Endothelial cell (in vitro differentiated cells): ENCODE results near the gene RTBDN. TPM values are rescaled to one million over a fixed set of nuclear protein-coding genes. Genes with fewer than 3 reads are reported as not detected.
"Not testable (repeated sequence)": the region's sequence is repeated elsewhere in the genome, so short reads cannot be mapped to it uniquely, and the experiment has no call there.

ENCODE experiments used
- DNase-seq: peaks from one replicate; pipeline ENCODE4 v3.0.0; 2021; ENCODE audit warnings: low spot score
- H3K27ac Mint-ChIP-seq: one replicate; pipeline ENCODE4 v1.8.0; 2021; ENCODE audit warnings: mixed read lengths, inconsistent platforms; ENCODE audit not compliant: unreplicated experiment
- H3K27me3 Mint-ChIP-seq: one replicate; pipeline ENCODE4 v1.8.0; 2021; ENCODE audit warnings: mild to moderate bottlenecking, moderate library complexity, mixed read lengths, inconsistent platforms; ENCODE audit not compliant: unreplicated experiment
- H3K36me3 Mint-ChIP-seq: one replicate; pipeline ENCODE4 v1.8.0; 2021; ENCODE audit warnings: mild to moderate bottlenecking, low read depth, mixed read lengths, inconsistent platforms; ENCODE audit not compliant: unreplicated experiment
- H3K4me1 Mint-ChIP-seq: one replicate; pipeline ENCODE4 v1.8.0; 2021; ENCODE audit warnings: mild to moderate bottlenecking, mixed read lengths, inconsistent platforms; ENCODE audit not compliant: unreplicated experiment
- H3K4me3 Mint-ChIP-seq: one replicate; pipeline ENCODE4 v1.8.0; 2021; ENCODE audit warnings: mild to moderate bottlenecking, mixed read lengths, inconsistent platforms; ENCODE audit not compliant: unreplicated experiment
- H3K9me3 Mint-ChIP-seq: one replicate; pipeline ENCODE4 v1.8.0; 2021; ENCODE audit warnings: mixed read lengths, inconsistent platforms; ENCODE audit not compliant: unreplicated experiment
- CTCF ChIP-seq: fragments of 200-600 bp; sonication (generic); IDR thresholded peaks from one replicate; pipeline ENCODE4 v1.5.0; 2021; ENCODE audit warnings: antibody characterized with exemption; ENCODE audit not compliant: unreplicated experiment
- total RNA-seq: library from RNA; stranded (reverse); fragmentation: NEBNext Ultra II Directional; extraction: Animal tissue kit (Norgen Biotek cat#: 25700); gene quantifications from one replicate; pipeline ENCODE4 v1.2.1, GENCODE V29; 2021; ENCODE audit not compliant: unreplicated experiment

The RTBDN gene
- total RNA-seq, 1 donor from 2014 or later, result not detected

DNA sequence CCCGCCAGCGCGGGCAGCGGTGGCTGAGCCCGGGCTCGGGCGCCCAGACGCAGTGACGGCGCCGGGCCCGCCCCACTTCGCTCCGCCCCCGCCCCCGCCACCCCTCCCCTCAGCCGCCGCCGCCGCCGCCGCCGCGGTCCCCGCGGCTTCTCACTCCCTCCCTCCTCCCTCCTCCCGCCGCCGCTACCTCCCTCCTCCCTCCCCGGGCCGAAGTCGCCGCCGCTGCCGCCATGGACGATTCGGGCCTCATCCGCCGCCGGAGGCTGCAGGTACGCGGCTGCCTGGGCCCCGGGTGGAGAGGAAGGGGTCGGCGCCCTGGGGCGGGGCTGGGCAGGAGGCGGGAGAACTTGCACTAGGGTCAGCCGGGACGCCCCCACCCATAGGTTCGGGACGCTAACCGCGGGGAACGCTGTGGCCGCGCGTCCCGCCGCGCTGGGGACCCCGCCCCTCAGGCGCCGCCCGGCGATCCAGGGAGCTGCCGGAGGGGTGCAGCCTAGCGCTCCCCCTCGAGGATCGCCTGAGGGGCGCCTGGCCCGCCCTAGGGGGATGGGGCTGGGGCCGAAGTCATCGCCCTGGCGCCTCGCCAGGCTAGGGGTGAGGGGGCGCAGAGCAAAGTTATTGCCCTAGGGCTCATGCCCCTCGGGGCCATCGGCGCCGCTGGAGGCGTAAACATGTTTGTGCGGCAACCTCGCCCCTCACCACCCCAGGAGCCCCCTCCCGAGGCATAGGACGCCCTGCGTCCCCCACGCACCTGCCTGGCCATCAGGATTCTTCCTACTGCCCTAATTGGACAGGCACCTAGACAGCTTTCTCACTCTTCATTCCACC, 427 bp downstream of the RTBDN start:
- H3K4me3 Mint-ChIP-seq, result no peak overlapping the region
- no peaks in the 10 kb centered on the region for H3K9me3 Mint-ChIP-seq
- peaks cover 9% of the 10 kb centered on the region for H3K36me3 Mint-ChIP-seq
- H3K4me1 Mint-ChIP-seq, result peaks cover 9% of the 10 kb centered on the region
- no peak for DNase-seq
- no peak for TF ChIP-seq CTCF
- peaks cover 32% of the 10 kb centered on the region for H3K27me3 Mint-ChIP-seq
- H3K27ac Mint-ChIP-seq, result no peak overlapping the region

- no peak for DNase-seq
- peaks cover 9% of the 10 kb centered on the region for H3K36me3 Mint-ChIP-seq
- H3K4me1 Mint-ChIP-seq, result peaks cover 9% of the 10 kb centered on the region
- peak overlapping the region; percentile 59 for H3K4me3 Mint-ChIP-seq
- H3K9me3 Mint-ChIP-seq, result no peaks in the 10 kb centered on the region
- no peak for TF ChIP-seq CTCF
- no peak overlapping the region for H3K27ac Mint-ChIP-seq
- peaks cover 32% of the 10 kb centered on the region for H3K27me3 Mint-ChIP-seq
Measured at GRCh38 chr19:12833418-12833737, 1.0 kb downstream of the RTBDN start.

- peaks cover 20% of the 10 kb centered on the region for H3K27me3 Mint-ChIP-seq
- H3K36me3 Mint-ChIP-seq, result peaks cover 9% of the 10 kb centered on the region
- peak; percentile 41 for DNase-seq
- no peak overlapping the region for H3K4me3 Mint-ChIP-seq
- H3K27ac Mint-ChIP-seq, result no peak overlapping the region
- no peaks in the 10 kb centered on the region for H3K9me3 Mint-ChIP-seq
- no peak for TF ChIP-seq CTCF
- peaks cover 7% of the 10 kb centered on the region for H3K4me1 Mint-ChIP-seq
Measured at GRCh38 chr19:12828494-12828893, 5.9 kb downstream of the RTBDN start.

DNA sequence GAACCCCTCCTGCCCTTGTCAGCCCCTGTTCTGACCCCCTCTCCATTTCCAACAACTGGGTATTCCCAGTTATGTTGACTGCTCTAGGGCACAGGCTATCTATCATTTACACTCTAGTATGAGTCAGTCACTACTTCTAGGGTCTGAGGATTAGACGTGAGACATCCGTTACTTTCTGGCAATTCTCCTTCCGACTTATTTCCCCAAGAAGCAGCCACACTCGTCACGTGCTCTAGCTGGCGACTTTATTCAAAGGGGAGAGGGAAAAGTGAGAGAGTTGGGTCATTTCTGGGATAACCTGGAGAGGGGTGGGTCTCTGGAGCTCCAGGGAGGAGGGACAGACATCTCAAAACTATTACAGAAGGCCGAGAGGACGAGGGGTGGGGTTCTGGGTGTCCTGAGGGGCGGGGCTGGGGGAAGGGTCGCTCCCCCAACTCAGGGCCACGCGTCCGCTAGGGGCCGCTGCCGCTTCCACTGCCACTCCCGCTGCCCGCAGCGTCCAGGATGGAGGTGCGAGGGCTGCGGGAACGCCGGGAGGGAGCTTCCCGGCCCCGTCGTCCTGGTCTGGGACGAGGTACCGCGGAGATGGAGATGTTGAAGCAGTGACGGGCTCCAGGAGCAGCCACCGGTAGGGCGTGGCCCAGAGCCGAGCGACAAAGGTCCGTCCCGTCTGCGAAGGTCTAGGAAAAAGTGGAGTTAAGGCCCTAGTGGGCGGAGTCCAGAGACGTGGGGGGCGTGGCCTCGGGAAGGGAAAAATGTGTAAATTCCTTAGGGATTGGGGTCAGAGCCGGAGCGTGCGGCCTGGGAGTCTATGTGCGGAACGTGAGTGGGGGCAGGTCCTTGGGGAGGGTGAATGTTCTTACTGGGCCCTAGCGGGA, 8.9 kb downstream of the RTBDN start:
- peak; percentile 76 for TF ChIP-seq CTCF
- Mint-ChIP-seq H3K27me3 (peaks cover 7% of the 10 kb centered on the region), H3K4me3 (peak overlapping the region; percentile 59), H3K36me3 (no peaks in the 10 kb centered on the region), H3K4me1 (no peaks in the 10 kb centered on the region), H3K27ac (no peak overlapping the region), H3K9me3 (no peaks in the 10 kb centered on the region)
- DNase-seq, result peak; percentile 83

- no peak overlapping the region for H3K4me3 Mint-ChIP-seq
- H3K27me3 Mint-ChIP-seq, result peaks cover 7% of the 10 kb centered on the region
- no peak for DNase-seq
- no peak overlapping the region for H3K27ac Mint-ChIP-seq
- no peaks in the 10 kb centered on the region for H3K36me3 Mint-ChIP-seq
- no peaks in the 10 kb centered on the region for H3K4me1 Mint-ChIP-seq
- TF ChIP-seq CTCF, result no peak
- H3K9me3 Mint-ChIP-seq, result no peaks in the 10 kb centered on the region
Measured at GRCh38 chr19:12821761-12822160, 12.6 kb downstream of the RTBDN start.

GRCh38 chr19:12817810-12818209, 16.6 kb downstream of the RTBDN start:
- H3K4me3 Mint-ChIP-seq, H3K27ac Mint-ChIP-seq, H3K27me3 Mint-ChIP-seq, H3K4me1 Mint-ChIP-seq, DNase-seq, H3K36me3 Mint-ChIP-seq, H3K9me3 Mint-ChIP-seq: not testable (repeated sequence)

DNA sequence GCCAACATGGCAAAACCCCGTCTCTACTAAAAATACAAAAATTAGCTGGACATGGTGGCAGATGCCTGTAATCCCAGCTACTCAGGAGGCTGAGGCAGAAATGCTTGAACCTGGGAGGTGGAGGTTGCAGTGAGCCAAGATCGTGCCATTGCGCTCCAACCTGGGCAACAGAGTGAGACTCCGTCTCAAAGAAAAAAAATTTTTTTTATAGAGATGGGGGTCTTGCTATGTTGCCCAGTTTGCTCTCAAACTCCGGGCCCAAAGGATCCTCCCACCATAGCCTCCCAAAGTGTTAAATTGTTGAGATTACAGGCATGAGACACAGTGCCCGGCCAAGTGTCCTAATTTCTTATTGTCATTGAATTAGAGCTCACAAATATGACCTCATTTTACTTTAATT, 17.2 kb downstream of the RTBDN start:
- not testable (repeated sequence) for H3K36me3 Mint-ChIP-seq, DNase-seq, H3K9me3 Mint-ChIP-seq, H3K4me1 Mint-ChIP-seq, H3K4me3 Mint-ChIP-seq, H3K27me3 Mint-ChIP-seq
- peak overlapping the region; percentile 16 for H3K27ac Mint-ChIP-seq
